HG02763 (cell line): Measurements from ENCODE around the gene PFDN5.
"Not testable (repeated sequence)": the region's sequence is repeated elsewhere in the genome, so short reads cannot be mapped to it uniquely, and the experiment has no call there.

Experiments
- ATAC-seq: cut with Tn5 transposase; IDR thresholded peaks from one replicate; pipeline ENCODE4 v1.9.1; 2021; ENCODE audit warnings: mild to moderate bottlenecking, moderate library complexity; ENCODE audit not compliant: unreplicated experiment

Gene PFDN5

GRCh38 chr12:53326460-53327185 is 31.3 kb downstream of the PFDN5 start:
- no peak for ATAC-seq

- no peak for ATAC-seq
Observed at GRCh38 chr12:53327435-53328042, 32.2 kb downstream of the PFDN5 start.

GRCh38 chr12:53328043-53328435 is 32.7 kb downstream of the PFDN5 start:
- no peak for ATAC-seq

GRCh38 chr12:53330671-53331070 is 35.3 kb downstream of the PFDN5 start:
- ATAC-seq, result no peak

- not testable (repeated sequence) for ATAC-seq
Observed at GRCh38 chr12:53332339-53332738, 37.0 kb downstream of the PFDN5 start.

GRCh38 chr12:53332744-53333143 is 37.4 kb downstream of the PFDN5 start:
- no peak for ATAC-seq

GRCh38 chr12:53333289-53333688 is 37.9 kb downstream of the PFDN5 start:
- no peak for ATAC-seq

- ATAC-seq, result no peak
Observed at GRCh38 chr12:53333845-53334244, 38.5 kb downstream of the PFDN5 start.

GRCh38 chr12:53334822-53335221 is 39.5 kb downstream of the PFDN5 start:
- ATAC-seq, result no peak

- ATAC-seq, result no peak
Observed at GRCh38 chr12:53336181-53336681, 40.9 kb downstream of the PFDN5 start, which contains the start of gene SP7. SP7 (minus strand) TSS chr12:53336354; CDS start chr12:53335646, 708 bp downstream.

- no peak for ATAC-seq
Observed at GRCh38 chr12:53338017-53338416, 42.7 kb downstream of the PFDN5 start.

- no peak for ATAC-seq
Observed at GRCh38 chr12:53338916-53339315, 43.6 kb downstream of the PFDN5 start.

GRCh38 chr12:53340398-53340797 is 45.1 kb downstream of the PFDN5 start:
- no peak for ATAC-seq

- no peak for ATAC-seq
Observed at GRCh38 chr12:53343449-53343848, 48.1 kb downstream of the PFDN5 start.

GRCh38 chr12:53343969-53344368 is 48.6 kb downstream of the PFDN5 start:
- ATAC-seq, result no peak

GRCh38 chr12:53344487-53344823 is 49.1 kb downstream of the PFDN5 start:
- ATAC-seq, result no peak

GRCh38 chr12:53344824-53345485 is 49.6 kb downstream of the PFDN5 start:
- ATAC-seq, result peak; percentile 64

- ATAC-seq, result no peak
Observed at GRCh38 chr12:53345486-53346188, 50.3 kb downstream of the PFDN5 start.

GRCh38 chr12:53346491-53346890 is 51.1 kb downstream of the PFDN5 start:
- no peak for ATAC-seq

- ATAC-seq, result no peak
Observed at GRCh38 chr12:53347905-53348304, 52.6 kb downstream of the PFDN5 start.
